ENCODE data around the gene CLEC4E.
A peak's percentile ranks its signal among the peaks of the same experiment; 100 is the strongest.

CLEC4E gene

GRCh38 chr12:8527250-8528130 lies 13.2 kb downstream of the CLEC4E start:
- TF ChIP-seq POLR2A (IDR thresholded peaks at IDR 0.05; ENCODE audit: extremely low read depth, insufficient read length) = no peak
- no peak for TF ChIP-seq MAX (IDR thresholded peaks at IDR 0.05; ENCODE audit: low read depth, low read length)
- TF ChIP-seq CTCF (IDR thresholded peaks at IDR 0.05; ENCODE audit: low read depth, low read length) = no peak
- TF ChIP-seq MYC (IDR thresholded peaks at IDR 0.05; ENCODE audit: low read depth, low read length) = no peak
- DNase-seq (ENCODE audit: low read depth) = no peak
- H3K4me3 ChIP-seq (ENCODE audit: low read depth, low read length) = no peak overlapping the region

- TF ChIP-seq POLR2A (IDR thresholded peaks at IDR 0.05; ENCODE audit: extremely low read depth, insufficient read length) (no peak), MAX (IDR thresholded peaks at IDR 0.05; ENCODE audit: low read depth, low read length) (no peak), MYC (IDR thresholded peaks at IDR 0.05; ENCODE audit: low read depth, low read length) (no peak), CTCF (IDR thresholded peaks at IDR 0.05; ENCODE audit: low read depth, low read length) (no peak)
- no peak for DNase-seq (ENCODE audit: low read depth)
- no peak overlapping the region for H3K4me3 ChIP-seq (ENCODE audit: low read depth, low read length)
Observed at GRCh38 chr12:8519171-8519570, 21.5 kb downstream of the CLEC4E start.

GRCh38 chr12:8517971-8518370 lies 22.7 kb downstream of the CLEC4E start:
- DNase-seq (ENCODE audit: low read depth) = no peak

GRCh38 chr12:8513256-8513655 lies 27.4 kb downstream of the CLEC4E start, which contains the start of gene CLEC4D:
TSS of gene CLEC4D (plus strand) at chr12:8513503. CDS start at chr12:8513733, 230 bp downstream.
- DNase-seq (ENCODE audit: low read depth) = peak; percentile 54

More at GRCh38 chr12:8517971-8518370, 22.7 kb downstream of the CLEC4E start:
- TF ChIP-seq MAX (IDR thresholded peaks at IDR 0.05; ENCODE audit: low read depth, low read length) (no peak), POLR2A (IDR thresholded peaks at IDR 0.05; ENCODE audit: extremely low read depth, insufficient read length) (no peak), MYC (IDR thresholded peaks at IDR 0.05; ENCODE audit: low read depth, low read length) (no peak), CTCF (IDR thresholded peaks at IDR 0.05; ENCODE audit: low read depth, low read length) (no peak)
- H3K4me3 ChIP-seq (ENCODE audit: low read depth, low read length) = no peak overlapping the region

More at GRCh38 chr12:8513256-8513655, 27.4 kb downstream of the CLEC4E start, which contains the start of gene CLEC4D:
- TF ChIP-seq MYC (IDR thresholded peaks at IDR 0.05; ENCODE audit: low read depth, low read length) (no peak), POLR2A (IDR thresholded peaks at IDR 0.05; ENCODE audit: extremely low read depth, insufficient read length) (no peak), CTCF (IDR thresholded peaks at IDR 0.05; ENCODE audit: low read depth, low read length) (no peak), MAX (IDR thresholded peaks at IDR 0.05; ENCODE audit: low read depth, low read length) (no peak)
- H3K4me3 ChIP-seq (ENCODE audit: low read depth, low read length) = peak within 1 kb of the TSS; percentile 56

Measured in NB4 (cell line).